ENCODE results near the gene INF2.

INF2 gene

DNA sequence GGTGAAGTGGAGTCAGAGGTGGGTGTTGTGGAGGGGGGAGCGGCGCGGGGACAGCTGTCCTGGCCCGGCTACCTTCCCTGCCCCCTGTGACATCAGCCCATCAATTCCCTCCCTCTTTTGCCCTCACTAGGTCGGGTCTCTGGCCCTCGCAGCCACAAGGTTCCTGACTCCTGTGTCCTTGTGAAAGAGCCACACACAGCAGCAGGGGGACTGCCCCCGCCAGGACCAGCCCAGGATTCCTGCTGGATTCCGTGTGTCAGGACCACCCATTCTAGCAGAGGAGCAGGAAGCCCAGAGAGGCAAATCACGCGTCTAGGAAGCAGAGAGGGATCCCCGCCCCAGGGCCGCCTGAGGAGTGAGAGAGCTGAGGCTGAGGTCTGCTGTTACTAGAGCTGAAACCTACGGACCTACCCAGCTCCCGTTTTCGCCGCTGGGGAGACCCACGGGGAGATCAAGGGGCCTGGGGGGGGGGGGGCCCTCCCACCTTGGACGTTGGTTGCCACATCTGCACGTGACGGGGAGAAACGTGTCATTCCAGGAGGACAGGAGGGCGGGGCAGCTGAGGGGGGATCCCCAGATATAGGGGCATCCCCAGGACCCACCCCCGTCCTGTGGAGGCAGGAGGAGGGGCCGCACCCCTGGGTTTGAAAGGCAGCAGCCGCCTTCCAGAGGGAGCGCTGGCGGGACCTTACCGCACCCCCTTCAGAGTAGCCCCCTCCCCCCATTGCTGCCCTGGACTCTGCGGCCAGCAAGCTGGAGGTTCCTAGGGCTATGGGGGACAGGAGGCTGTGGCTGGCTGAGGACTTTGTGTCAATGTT is 12.5 kb upstream of the INF2 start:
- peak; percentile 54 to 80 (median 57) for DNase-seq

DNA sequence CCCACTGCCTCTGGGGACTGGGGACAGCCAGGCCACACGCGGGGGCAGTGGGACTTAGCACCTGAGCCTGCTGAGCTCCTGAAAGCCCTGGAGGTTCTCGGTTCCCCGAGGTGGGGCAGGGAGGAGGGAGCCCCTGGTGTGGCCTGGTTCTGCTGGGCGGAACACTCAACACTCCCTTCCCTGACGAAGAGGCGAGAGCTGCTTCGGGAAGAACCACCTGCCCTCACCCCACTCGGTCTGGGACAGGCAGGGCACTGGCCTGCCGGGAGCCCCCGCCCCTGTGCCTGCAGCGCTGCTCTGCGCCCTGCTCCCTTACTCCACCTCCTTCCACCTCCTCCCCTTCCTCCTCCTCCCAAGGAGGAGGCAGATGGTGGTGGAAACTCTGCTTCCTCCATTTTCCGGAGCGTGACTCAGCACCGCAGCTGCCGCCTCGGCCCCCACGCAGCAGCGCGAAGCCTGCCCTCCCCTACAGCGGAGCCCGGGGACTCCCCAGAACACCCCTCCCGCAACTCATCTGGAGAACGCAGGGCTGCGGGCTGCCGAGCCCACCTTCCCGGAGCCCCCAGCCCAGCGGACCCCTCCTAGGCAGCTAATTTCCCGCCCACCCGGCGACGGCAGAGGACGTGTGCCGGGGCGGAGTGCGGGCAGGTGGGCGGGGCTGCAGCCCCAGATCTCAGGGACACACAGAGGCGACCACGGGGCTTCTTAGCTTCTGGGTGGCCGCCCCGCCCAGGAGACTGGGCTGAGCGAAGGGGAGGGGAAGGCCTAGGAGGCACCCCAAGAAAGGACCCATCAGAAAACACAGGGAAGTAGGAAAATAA is 11.7 kb upstream of the INF2 start:
- peak; percentile 91 to 93 (median 91) for DNase-seq

DNA sequence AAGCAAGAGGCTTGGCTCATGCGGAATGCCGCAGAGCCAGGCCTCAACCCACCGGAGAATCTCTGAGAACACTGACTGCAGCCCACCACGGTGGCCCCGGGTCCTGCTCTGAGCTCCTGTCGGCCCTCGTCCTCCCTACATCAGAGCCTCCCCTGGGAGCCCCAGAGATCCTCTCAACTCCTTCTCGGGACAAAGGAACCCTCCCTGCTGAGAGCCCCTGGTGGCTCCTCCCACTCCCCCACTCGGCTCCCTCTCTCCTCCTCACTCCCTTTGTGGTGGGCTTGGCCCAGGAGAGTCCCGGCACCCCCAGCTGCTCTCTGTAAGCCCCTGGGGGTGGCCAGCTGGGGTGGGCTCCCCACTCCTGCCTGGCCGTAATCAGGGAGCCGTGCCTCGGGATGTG is 11.1 kb upstream of the INF2 start:
- no peak for DNase-seq

DNA sequence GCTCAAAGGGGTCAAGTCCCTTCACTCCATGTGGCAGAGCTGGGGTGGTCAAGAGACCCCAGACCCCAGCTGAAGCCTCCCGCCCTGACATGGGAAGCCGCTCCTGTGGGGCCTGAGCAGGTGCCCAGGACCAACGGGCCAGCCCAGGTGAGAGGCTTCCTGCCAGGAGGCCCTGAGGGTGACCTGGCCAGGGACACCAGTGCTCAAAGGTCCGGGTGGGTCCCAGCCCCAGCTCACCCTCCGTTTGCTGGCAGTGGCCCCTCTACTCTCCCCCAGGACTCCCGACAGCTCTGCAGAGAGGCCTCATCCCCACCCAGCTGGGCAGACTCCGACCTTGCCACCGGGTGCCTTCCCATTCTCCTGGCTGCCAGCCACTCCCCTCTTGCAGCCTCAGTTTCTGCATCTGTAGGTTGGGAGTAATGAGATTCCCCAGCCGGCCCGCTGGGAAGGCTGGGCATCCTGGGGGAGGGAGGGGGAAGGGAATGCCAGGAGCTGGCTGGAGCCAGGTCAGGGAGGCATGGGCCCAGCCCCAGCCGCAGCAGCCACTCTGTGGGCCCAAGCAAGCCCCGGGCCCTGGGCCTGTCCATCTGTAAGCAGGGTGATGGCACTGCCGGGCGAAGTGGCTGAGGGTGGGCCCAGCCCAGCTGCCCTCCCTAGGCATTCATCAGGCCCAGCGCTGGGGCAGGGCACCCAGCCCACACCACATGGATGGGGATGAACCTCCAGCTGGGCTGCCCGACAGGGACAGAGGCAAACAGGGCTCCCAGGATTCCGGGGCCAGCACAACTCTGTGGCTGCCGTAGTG is 10.3 kb upstream of the INF2 start:
- no peak for DNase-seq

DNA sequence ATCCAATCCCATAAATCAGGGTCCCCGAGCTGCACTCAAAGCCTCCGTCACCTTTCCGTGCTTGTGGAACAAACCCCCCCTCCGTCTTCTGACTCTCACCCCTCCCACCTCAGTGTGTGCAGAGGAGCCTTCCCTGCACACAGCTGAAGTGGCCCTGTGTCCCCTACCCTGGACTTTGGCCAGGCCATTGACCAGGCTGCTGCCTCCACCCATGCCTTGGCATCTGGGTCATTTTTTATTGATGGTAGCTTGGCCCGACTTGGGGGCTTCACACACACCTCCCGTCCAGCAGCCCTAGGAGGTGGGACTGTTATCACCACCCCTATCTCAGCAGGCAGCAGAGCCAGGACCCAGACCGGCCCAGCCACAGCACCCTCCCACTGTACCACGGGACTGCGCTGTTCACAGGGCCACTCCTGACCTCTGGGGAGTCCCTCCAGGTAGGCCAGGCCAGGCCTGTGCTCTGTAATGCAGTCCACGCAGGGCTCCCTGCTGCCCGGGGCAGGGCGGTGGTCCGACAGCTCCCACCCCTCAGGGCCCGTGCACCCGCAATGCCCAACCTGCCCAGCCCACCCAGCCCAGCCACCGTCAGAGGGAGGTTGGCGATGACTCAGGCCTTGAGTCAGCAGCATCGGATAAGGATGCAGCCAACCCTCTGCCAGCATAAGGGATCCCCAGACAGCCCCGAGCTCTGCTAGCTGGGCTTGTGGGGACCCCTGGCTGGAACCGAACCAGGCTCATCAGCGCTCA is 9.2 kb upstream of the INF2 start:
- peak; percentile 82 to 86 (median 86) for DNase-seq

DNA sequence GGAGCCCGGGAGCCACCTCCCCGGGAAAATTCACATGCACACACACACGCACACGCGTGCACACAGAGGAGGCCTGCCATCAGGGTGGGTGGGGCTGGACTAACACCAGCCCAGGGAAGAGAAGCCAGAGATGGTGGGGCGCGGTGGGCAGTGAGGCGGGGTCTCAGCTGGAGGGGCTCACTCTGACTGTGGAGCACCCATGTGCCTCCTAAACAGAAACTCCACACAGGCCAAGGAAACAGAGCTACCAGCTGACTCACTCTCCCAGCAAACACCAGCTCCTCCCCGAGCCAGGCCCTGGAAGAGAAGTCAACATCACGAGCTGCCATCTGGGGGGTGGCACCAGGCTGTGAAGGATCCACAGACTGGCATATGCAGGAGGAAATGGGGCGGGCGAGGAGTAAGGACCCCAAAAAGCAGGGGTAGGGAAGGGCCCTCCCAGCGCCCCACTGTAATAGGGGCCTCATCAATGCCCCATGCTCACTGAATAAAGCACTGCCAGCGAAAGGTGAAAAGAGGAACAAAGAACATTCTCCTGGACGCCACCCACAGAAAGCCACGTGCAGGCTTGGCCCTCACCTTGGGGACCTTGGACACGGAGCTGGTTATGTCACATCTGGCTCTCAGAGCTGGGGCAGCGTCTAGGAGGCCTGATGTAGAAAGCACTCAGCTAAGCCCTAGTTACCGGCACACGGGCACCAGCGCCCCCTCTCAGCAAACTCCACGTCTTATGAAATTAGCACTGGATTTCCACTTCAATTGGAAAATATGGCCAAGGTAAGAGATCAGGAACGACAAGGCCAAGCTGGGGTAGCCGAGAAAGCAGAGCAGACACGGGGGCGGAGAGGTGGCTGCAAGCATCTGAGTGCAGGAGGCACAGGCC is 8.4 kb upstream of the INF2 start:
- peak; percentile 91 to 92 (median 92) for DNase-seq

DNA sequence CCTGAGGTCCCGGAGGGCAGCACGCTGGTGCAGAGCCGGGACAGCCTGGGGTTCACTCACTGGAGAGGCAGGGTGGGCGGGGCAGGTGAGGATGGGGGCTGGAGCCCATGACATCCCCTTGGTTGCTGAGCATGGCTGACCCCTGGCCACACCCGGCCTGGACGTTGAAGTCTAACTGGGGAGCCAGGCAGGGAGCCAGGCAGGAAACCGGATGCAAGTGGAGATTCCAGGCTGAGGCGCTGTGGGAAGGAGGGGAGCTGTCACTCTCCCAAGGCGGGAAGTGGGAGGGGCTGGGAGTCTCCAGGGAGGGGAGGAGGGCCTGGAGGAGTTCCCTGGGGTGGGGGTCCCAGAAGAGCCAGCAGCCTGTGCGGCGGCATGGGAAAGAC is 7.7 kb upstream of the INF2 start:
- no peak for DNase-seq

DNA sequence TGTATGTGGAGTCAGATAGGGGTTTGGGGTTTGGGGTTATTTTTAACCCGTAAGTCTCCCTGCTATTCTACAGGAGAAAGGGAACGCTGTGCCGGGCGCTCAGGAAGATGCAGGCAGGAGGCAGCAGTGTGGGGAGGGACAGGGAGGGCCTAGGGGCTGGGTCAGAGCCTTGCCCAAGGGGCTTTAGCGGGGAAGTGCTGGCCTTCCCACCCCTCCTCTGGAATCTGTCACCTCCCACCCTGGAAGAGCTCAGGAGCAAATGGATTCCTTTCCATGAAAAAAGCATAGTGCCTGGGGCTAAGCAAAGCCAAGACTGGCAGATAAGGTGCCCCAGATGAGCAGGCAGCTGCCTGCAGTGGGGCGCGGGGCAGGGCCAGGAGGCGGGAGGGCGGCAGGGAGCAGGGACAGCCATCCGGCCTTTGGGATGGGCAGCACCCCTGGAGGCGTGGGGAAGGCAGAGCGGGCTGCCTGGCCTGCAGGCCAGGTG is 7.3 kb upstream of the INF2 start:
- no peak for DNase-seq

DNA sequence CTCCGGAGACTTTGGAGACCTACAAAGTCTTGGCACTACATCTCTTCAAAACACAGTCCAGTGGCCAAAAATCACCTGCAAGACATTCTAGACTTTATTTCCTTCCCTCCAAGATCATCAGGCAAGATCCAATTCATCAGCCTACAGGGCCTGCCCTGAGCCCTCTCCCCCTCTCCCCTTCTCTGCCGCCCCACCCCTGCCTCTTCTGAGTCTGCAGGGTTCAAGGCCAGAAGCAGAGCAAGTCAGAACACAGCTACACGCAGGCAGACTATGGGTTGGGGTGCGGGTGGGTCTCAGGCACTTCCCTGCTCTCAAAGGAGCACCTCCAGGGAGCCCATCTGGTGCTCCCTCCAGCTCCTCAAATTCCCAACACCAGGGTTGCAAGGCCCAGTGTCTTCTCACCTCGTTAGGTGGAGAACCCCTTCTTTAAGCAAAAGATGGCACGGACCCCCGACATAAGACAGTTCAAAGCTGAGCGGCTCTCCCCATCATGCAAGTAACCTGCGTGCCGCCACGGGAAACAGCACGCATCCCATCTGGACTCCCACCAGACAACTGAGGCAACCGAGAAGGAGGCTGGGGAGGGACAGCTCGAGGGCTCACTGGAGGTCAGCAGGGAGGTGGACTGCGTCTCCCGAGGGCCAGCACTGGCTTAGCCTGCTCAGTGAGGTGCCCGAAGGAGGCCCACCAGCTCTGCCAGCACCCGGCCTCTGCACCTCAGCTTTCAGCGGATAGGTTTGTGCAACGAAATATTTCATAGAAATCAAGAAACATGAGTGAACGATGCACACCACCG is 5.6 kb upstream of the INF2 start:
- DNase-seq = no peak

DNA sequence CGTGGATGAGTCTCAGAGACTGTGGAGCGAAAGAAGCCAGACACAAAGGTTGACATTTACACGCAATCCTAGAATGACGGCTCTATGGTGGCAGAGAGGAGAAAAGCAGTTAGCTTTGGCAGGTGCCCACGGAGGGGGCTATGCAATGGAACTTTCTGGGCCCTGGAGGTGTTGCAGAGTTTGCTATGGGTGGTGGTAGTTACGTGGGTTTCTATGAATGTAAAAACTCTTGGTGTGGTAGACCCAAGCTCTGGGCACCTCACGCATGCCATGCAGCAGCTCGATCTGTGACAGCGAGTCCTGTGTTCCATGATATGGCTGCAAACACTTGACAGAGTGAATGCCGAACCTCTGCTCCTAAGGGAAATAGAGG is 5.0 kb upstream of the INF2 start:
- no peak for DNase-seq

DNA sequence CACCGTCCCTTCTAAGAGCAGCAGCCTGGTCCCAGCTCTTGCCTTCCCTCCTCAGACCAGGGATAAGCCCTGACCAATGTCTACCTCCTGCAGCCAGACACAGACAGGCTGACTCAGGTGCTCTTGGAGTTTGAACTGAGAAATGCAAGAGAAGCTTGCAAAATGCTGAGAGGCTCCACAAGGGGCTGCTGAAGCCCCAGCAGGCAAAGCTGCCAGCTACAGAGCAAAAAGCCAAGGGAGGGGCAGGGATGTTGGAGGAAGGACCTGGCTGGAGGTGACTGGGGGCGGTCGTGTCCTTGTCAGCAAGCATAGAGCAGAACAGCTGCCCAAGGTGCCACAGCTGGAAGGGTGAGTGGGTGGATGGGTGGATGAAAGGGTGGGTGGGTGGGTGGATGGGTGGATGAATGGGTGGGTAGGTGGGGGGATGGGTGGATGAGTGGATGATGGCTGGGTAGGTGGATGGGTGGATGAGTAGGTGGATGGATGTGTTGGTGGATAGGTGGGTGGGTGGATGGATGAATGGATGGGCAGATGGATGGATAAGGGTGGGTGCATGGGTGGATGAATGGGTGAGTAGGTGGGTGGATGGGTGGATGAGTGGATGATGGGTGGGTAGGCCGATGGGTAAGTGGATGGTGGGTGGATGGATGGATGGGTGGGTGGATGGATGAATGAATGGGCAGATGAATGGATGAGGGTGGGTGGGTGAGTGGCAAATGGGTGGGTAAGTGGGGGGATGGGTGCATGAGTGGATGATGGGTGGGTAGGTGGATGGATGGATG is 4.0 kb upstream of the INF2 start:
- peak in 1 of 3 donors; percentile 24 for DNase-seq

DNA sequence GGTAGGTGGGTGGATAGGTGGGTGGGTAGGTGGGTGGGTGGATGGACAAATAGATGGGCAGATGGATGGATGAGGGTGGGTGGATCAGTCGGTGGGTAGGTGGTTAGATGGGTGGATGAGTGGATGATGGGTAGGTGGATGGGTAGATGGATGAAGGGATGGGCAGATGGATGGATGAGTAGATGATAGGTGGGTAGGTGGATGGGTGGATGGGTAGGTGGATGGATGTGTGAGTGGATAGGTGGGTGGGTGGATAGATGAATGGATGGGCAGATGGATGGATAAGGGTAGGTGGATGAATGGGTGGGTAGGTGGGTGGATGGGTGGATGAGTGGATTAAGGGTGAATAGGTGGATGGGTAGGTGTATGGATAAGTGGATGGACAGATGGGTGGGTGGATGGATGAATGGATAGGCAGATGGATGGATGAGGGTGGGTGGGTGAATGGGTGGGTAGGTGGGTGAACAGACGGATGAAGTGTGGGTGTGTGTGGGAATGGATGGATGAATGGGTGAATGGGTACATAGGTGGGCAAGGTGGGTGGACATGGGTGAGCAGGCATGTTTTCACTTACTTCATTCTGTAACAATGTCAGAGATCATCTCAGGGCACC is 3.3 kb upstream of the INF2 start:
- no peak for DNase-seq

DNA sequence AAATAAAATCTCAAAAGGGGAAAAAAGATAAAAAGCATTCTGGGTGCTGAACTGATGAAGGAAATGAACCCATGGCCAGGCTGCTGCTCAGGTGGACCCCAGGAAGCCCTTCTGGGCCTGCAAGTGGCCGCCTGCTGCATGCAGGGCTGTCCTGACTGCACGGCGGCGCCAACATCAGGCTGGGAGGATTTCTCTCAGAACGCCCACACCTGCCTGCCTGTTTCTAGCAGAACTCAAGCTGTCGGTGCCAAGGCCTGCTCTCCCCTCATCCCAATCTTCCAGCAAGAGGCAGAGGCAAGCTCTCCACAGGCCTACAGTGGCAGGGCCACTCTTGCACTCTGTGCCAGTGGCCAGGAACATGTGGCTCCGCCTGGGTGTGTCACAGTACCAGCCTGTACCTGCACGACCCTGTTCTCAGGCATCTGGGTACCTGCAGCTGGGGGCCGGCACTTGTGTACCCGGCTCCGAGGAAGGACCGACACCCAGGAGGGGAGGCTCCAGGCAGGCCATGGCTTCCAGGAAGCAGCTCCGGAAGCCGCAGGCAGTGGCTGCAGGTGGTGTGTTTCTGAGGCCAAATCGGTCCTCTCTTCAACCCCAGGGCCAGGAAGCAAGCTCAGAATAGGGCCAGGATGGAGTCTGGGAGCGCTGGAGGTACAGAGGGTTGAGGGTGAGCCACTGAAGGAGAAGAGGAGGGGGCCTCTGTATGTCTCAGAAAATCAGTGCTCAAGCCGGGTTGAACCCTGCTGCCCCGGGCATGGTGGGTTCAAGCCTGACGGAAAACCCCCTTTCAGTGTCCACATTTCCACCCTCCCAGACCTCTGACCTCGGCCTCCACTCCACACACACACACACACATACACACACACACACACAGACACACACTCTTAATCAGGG is 2.5 kb upstream of the INF2 start:
- DNase-seq = no peak

DNA sequence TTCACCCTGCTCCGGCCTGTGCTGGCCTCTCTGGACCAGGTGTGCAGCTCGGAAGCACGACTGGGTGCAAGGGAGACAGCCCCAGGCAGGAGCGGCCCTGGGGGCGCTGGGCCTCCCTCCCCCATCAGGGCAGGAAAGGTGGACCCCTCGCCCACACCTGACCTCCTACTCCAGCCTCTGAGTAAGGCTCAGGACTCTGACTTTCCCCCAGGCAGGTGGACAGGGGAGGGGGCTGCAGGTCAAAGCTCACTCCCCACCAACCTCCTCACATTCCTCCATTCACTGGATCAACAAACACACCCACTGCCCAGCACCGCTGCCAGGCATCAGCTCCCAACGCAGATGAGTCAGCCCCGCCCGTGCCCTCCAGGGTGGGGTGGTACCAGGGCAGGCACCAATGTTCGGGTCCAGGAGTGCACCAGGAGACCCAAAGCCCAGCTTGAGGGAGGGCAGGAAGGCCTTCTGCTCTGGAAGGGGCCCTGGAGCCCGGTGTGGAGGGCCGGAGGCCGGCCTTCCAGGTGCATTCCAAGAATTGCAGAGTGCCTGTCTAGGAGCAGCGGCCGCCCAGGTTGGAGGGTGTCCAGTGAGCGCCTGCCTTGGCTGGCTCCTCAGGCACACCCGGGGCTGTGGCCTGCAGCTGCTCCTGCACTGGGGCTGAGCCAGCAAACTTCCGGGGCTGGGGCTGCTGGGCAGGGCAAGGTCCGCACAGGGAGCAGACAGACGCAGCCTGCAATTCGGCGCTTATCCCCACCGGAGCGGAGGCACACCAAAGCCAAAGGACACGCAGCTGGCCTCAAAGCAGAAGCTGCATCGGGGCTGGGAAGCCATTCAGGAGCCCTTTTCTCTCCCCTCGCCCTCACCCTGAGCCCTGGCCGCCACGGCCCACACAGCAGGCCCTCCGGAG is 1.6 kb upstream of the INF2 start:
- no peak for DNase-seq

DNA sequence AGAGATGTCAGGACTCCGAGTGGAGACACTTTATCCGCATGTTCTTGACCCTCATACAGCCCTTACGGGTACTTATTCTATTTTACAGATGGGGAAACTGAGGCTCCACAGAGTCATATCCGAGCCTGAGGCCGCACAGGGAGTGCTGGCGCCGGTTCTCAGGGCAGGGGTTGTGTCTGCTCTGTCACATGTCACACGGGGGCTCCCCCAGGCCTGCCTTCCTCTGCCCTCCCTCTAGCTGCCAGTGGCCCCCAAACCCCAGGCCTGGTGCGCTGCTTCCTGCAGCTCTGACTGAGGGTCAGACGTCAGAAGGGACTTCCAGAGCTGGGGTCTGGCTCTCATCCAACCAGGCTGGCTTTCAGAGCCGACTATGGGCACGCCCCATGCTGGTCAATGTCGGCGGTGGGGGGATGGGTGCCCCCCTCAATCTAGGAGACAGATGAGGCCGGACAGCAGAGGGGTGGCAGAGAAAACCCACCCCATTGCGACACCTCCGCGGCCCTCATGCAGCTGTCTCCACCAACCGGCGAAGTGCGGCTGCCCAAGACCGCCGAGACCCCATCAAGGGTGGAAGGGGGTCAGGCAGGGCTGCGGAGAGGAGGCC is 811 bp upstream of the INF2 start:
- peak; percentile 57 to 76 (median 72) for DNase-seq

DNA sequence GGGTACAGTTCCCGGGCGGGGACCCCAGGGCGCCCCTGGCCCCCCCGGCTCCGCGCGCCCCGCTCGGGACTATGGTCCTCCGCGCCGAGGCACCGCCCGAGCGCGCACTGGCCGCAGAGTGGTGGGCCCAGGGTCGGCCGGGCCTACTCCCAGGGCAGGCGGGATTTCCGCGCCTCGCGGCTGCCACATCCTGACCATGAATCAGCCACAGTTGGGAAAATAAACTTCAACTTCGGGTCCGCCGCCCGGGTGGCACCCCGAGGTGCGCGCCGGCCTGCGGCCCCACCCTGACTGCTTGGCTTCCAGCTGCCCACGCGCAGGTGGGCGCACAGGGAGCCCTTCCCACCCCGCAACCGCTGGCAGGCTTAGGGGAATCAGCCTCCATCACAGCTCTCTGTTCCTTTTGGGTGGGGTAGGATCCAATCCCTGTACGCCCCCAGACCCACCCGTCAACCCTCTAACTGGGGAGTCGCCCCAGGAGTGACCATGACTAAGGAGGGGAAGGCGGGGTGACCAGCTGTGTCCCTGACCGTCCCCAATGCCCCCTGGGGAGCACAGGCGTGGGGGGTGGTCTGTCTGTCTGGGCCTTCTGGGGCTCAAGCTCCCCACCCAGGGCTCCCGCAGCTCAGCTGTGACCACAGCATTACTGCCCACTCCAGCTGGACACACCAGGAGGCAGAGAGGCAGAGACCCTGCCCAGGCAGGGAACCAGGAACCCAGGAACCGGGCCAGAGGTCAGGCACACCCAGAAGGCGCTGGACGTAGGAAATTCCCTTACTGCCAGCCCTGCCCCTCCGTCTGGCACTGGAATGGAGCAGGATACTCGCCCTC is 678 bp downstream of the INF2 start:
- DNase-seq = peak; percentile 62 to 75 (median 63)

Measured in suppressor macrophage treated with lipopolysaccharide for 1 hour (primary cell).